ENCODE measurements around the gene INO80E.

INO80E gene

GRCh38 chr16:29986231-29986630 is 9.8 kb upstream of the INO80E start:
- Histone ChIP-seq H3K36me3 (ENCODE audit: control insufficient read depth in 1 of 2, insufficient read depth in 2 of 2, low read length in 2 of 2) (peaks cover 76 to 87% of the 10 kb centered on the region in 2 donors), H3K4me3 (ENCODE audit: low read depth in 1 of 2, low read length in 2 of 2) (no peak overlapping the region), H3K27ac (ENCODE audit: low read depth, low read length) (no peak overlapping the region)

GRCh38 chr16:29986931-29987330 is 9.1 kb upstream of the INO80E start:
- Histone ChIP-seq H3K9ac (ENCODE audit: low read depth in 1 of 2, low read length in 2 of 2) (no peak overlapping the region), H3K4me1 (ENCODE audit: control insufficient read depth in 1 of 2, insufficient read depth in 2 of 2, low read length in 2 of 2) (no peaks in the 10 kb centered on the region), H3K36me3 (ENCODE audit: control insufficient read depth in 1 of 2, insufficient read depth in 2 of 2, low read length in 2 of 2) (peaks cover 70 to 87% of the 10 kb centered on the region in 2 donors), H3K4me3 (ENCODE audit: low read depth in 1 of 2, low read length in 2 of 2) (no peak overlapping the region), H3K27me3 (ENCODE audit: control insufficient read depth in 1 of 2, insufficient read depth in 2 of 2, low read length in 2 of 2) (no peaks in the 10 kb centered on the region), H3K27ac (ENCODE audit: low read depth, low read length) (no peak overlapping the region), H3K9me3 (ENCODE audit: control insufficient read depth in 1 of 2, low read length in 2 of 2) (no peaks in the 10 kb centered on the region)

More at GRCh38 chr16:29986231-29986630, 9.8 kb upstream of the INO80E start:
- H3K27me3 ChIP-seq (ENCODE audit: control insufficient read depth in 1 of 2, insufficient read depth in 2 of 2, low read length in 2 of 2), result no peaks in the 10 kb centered on the region
- H3K9me3 ChIP-seq (ENCODE audit: control insufficient read depth in 1 of 2, low read length in 2 of 2), result no peaks in the 10 kb centered on the region
- no peaks in the 10 kb centered on the region for H3K4me1 ChIP-seq (ENCODE audit: control insufficient read depth in 1 of 2, insufficient read depth in 2 of 2, low read length in 2 of 2)
- no peak overlapping the region for H3K9ac ChIP-seq (ENCODE audit: low read depth in 1 of 2, low read length in 2 of 2)

GRCh38 chr16:29987371-29988085 is 8.5 kb upstream of the INO80E start:
- no peaks in the 10 kb centered on the region for H3K4me1 ChIP-seq (ENCODE audit: control insufficient read depth in 1 of 2, insufficient read depth in 2 of 2, low read length in 2 of 2)
- no peak overlapping the region for H3K27ac ChIP-seq (ENCODE audit: low read depth, low read length)
- H3K9ac ChIP-seq (ENCODE audit: low read depth in 1 of 2, low read length in 2 of 2), result no peak overlapping the region
- H3K27me3 ChIP-seq (ENCODE audit: control insufficient read depth in 1 of 2, insufficient read depth in 2 of 2, low read length in 2 of 2), result no peaks in the 10 kb centered on the region
- H3K4me3 ChIP-seq (ENCODE audit: low read depth in 1 of 2, low read length in 2 of 2), result no peak overlapping the region
- H3K36me3 ChIP-seq (ENCODE audit: control insufficient read depth in 1 of 2, insufficient read depth in 2 of 2, low read length in 2 of 2), result peaks cover 67 to 86% of the 10 kb centered on the region in 2 donors
- H3K9me3 ChIP-seq (ENCODE audit: control insufficient read depth in 1 of 2, low read length in 2 of 2), result no peaks in the 10 kb centered on the region

GRCh38 chr16:29988346-29989075 is 7.5 kb upstream of the INO80E start:
- no peaks in the 10 kb centered on the region for H3K4me1 ChIP-seq (ENCODE audit: control insufficient read depth in 1 of 2, insufficient read depth in 2 of 2, low read length in 2 of 2)
- no peak overlapping the region for H3K4me3 ChIP-seq (ENCODE audit: low read depth in 1 of 2, low read length in 2 of 2)
- no peaks in the 10 kb centered on the region for H3K27me3 ChIP-seq (ENCODE audit: control insufficient read depth in 1 of 2, insufficient read depth in 2 of 2, low read length in 2 of 2)
- H3K9me3 ChIP-seq (ENCODE audit: control insufficient read depth in 1 of 2, low read length in 2 of 2), result no peaks in the 10 kb centered on the region
- no peak overlapping the region for H3K9ac ChIP-seq (ENCODE audit: low read depth in 1 of 2, low read length in 2 of 2)
- no peak overlapping the region for H3K27ac ChIP-seq (ENCODE audit: low read depth, low read length)
- peaks cover 61 to 86% of the 10 kb centered on the region in 2 donors for H3K36me3 ChIP-seq (ENCODE audit: control insufficient read depth in 1 of 2, insufficient read depth in 2 of 2, low read length in 2 of 2)

GRCh38 chr16:29989111-29989858 is 6.8 kb upstream of the INO80E start:
- H3K36me3 ChIP-seq (ENCODE audit: control insufficient read depth in 1 of 2, insufficient read depth in 2 of 2, low read length in 2 of 2), result peaks cover 54 to 82% of the 10 kb centered on the region in 2 donors
- no peaks in the 10 kb centered on the region for H3K27me3 ChIP-seq (ENCODE audit: control insufficient read depth in 1 of 2, insufficient read depth in 2 of 2, low read length in 2 of 2)
- no peaks in the 10 kb centered on the region for H3K9me3 ChIP-seq (ENCODE audit: control insufficient read depth in 1 of 2, low read length in 2 of 2)
- H3K27ac ChIP-seq (ENCODE audit: low read depth, low read length), result no peak overlapping the region
- H3K9ac ChIP-seq (ENCODE audit: low read depth in 1 of 2, low read length in 2 of 2), result no peak overlapping the region
- H3K4me1 ChIP-seq (ENCODE audit: control insufficient read depth in 1 of 2, insufficient read depth in 2 of 2, low read length in 2 of 2), result peaks cover 4 to 8% of the 10 kb centered on the region in 2 donors
- H3K4me3 ChIP-seq (ENCODE audit: low read depth in 1 of 2, low read length in 2 of 2), result no peak overlapping the region

- H3K9ac ChIP-seq (ENCODE audit: low read depth in 1 of 2, low read length in 2 of 2), result no peak overlapping the region
- no peaks in the 10 kb centered on the region for H3K9me3 ChIP-seq (ENCODE audit: control insufficient read depth in 1 of 2, low read length in 2 of 2)
- H3K27ac ChIP-seq (ENCODE audit: low read depth, low read length), result no peak overlapping the region
- H3K4me1 ChIP-seq (ENCODE audit: control insufficient read depth in 1 of 2, insufficient read depth in 2 of 2, low read length in 2 of 2), result peaks cover 12 to 15% of the 10 kb centered on the region in 2 donors
- H3K27me3 ChIP-seq (ENCODE audit: control insufficient read depth in 1 of 2, insufficient read depth in 2 of 2, low read length in 2 of 2), result no peaks in the 10 kb centered on the region
- no peak overlapping the region for H3K4me3 ChIP-seq (ENCODE audit: low read depth in 1 of 2, low read length in 2 of 2)
- H3K36me3 ChIP-seq (ENCODE audit: control insufficient read depth in 1 of 2, insufficient read depth in 2 of 2, low read length in 2 of 2), result peaks cover 48 to 75% of the 10 kb centered on the region in 2 donors
Measured at GRCh38 chr16:29990034-29990433, 6.0 kb upstream of the INO80E start.

- H3K27ac ChIP-seq (ENCODE audit: low read depth, low read length), result no peak overlapping the region
- H3K27me3 ChIP-seq (ENCODE audit: control insufficient read depth in 1 of 2, insufficient read depth in 2 of 2, low read length in 2 of 2), result no peaks in the 10 kb centered on the region
- H3K4me1 ChIP-seq (ENCODE audit: control insufficient read depth in 1 of 2, insufficient read depth in 2 of 2, low read length in 2 of 2), result peaks cover 12 to 16% of the 10 kb centered on the region in 2 donors
- no peak overlapping the region for H3K4me3 ChIP-seq (ENCODE audit: low read depth in 1 of 2, low read length in 2 of 2)
- H3K36me3 ChIP-seq (ENCODE audit: control insufficient read depth in 1 of 2, insufficient read depth in 2 of 2, low read length in 2 of 2), result peaks cover 39 to 65% of the 10 kb centered on the region in 2 donors
- H3K9me3 ChIP-seq (ENCODE audit: control insufficient read depth in 1 of 2, low read length in 2 of 2), result no peaks in the 10 kb centered on the region
- no peak overlapping the region for H3K9ac ChIP-seq (ENCODE audit: low read depth in 1 of 2, low read length in 2 of 2)
Measured at GRCh38 chr16:29990883-29991570, 5.0 kb upstream of the INO80E start.

GRCh38 chr16:29991571-29991904 is 4.5 kb upstream of the INO80E start:
- H3K9me3 ChIP-seq (ENCODE audit: control insufficient read depth in 1 of 2, low read length in 2 of 2), result no peaks in the 10 kb centered on the region
- peaks cover 15 to 16% of the 10 kb centered on the region in 2 donors for H3K4me1 ChIP-seq (ENCODE audit: control insufficient read depth in 1 of 2, insufficient read depth in 2 of 2, low read length in 2 of 2)
- no peak overlapping the region for H3K27ac ChIP-seq (ENCODE audit: low read depth, low read length)
- no peaks in the 10 kb centered on the region for H3K27me3 ChIP-seq (ENCODE audit: control insufficient read depth in 1 of 2, insufficient read depth in 2 of 2, low read length in 2 of 2)
- H3K9ac ChIP-seq (ENCODE audit: low read depth in 1 of 2, low read length in 2 of 2), result no peak overlapping the region
- H3K36me3 ChIP-seq (ENCODE audit: control insufficient read depth in 1 of 2, insufficient read depth in 2 of 2, low read length in 2 of 2), result peaks cover 34 to 60% of the 10 kb centered on the region in 2 donors
- H3K4me3 ChIP-seq (ENCODE audit: low read depth in 1 of 2, low read length in 2 of 2), result no peak overlapping the region

- Histone ChIP-seq H3K36me3 (ENCODE audit: control insufficient read depth in 1 of 2, insufficient read depth in 2 of 2, low read length in 2 of 2) (peaks cover 30 to 56% of the 10 kb centered on the region in 2 donors), H3K27me3 (ENCODE audit: control insufficient read depth in 1 of 2, insufficient read depth in 2 of 2, low read length in 2 of 2) (no peaks in the 10 kb centered on the region), H3K27ac (ENCODE audit: low read depth, low read length) (no peak overlapping the region), H3K4me3 (ENCODE audit: low read depth in 1 of 2, low read length in 2 of 2) (no peak overlapping the region), H3K9me3 (ENCODE audit: control insufficient read depth in 1 of 2, low read length in 2 of 2) (no peaks in the 10 kb centered on the region), H3K9ac (ENCODE audit: low read depth in 1 of 2, low read length in 2 of 2) (no peak overlapping the region), H3K4me1 (ENCODE audit: control insufficient read depth in 1 of 2, insufficient read depth in 2 of 2, low read length in 2 of 2) (peaks cover 22% of the 10 kb centered on the region in 2 donors)
Measured at GRCh38 chr16:29992344-29992967, 3.6 kb upstream of the INO80E start.
